ENCODE results near the gene PPM1A.

PPM1A gene

DNA sequence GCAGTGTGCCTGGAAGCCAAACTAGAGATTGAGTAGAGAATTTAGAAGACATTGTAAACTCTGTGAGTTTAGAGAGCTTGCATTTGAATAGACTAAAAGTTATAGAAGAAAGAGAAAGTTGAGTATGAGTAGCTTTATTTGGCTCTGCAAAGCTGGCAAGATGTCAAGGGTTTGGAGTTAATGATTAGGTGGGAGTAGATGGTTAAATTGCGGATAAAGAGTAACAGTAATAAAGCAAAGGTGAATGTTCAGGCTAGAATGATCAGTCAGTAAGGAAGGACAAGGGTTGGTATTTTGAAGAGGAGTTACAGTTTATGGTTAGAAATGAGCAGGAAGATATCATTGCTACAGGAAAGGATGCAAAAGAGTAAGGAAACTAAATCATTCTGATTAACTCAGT is 5.2 kb downstream of the PPM1A start:
- Histone ChIP-seq H2BK5ac (ENCODE audit: low read length) (no peak overlapping the region), H3K27me3 (ENCODE audit: insufficient read depth, low read length, poor library complexity) (no peaks in the 10 kb centered on the region), H3K23ac (ENCODE audit: low read length) (no peak overlapping the region), H2AK5ac (ENCODE audit: low read length) (no peak overlapping the region), H3K18ac (ENCODE audit: low read length) (no peak overlapping the region), H3K56ac (ENCODE audit: low read length) (no peak overlapping the region), H3K4ac (ENCODE audit: low read depth, low read length) (no peak overlapping the region), H3K27ac (ENCODE audit: low read depth, low read length) (no peak overlapping the region), H3K9ac (ENCODE audit: low read length) (no peak overlapping the region), H4K5ac (ENCODE audit: low read length) (no peak overlapping the region), H2BK15ac (replicated peaks; ENCODE audit: low read depth) (no peak overlapping the region), H3K4me2 (ENCODE audit: low read length) (no peak overlapping the region), H3K4me3 (ENCODE audit: low read length) (no peak overlapping the region), H4K8ac (ENCODE audit: low read depth, low read length) (no peak overlapping the region), H3K4me1 (ENCODE audit: control insufficient read depth, low read depth, low read length) (peaks cover 2% of the 10 kb centered on the region), H3K36me3 (ENCODE audit: control insufficient read depth, insufficient read depth, low read length) (no peaks in the 10 kb centered on the region), H2BK120ac (ENCODE audit: low read depth, low read length) (no peak overlapping the region), H3K79me1 (ENCODE audit: low read length) (peaks cover 7% of the 10 kb centered on the region), H3K79me2 (ENCODE audit: control insufficient read depth, insufficient read depth, low read length) (peaks cover 46% of the 10 kb centered on the region)
- 100% methylated on average over 1 of the region's 1 CpG for WGBS (ENCODE audit: extremely low coverage, insufficient coverage, low lambda C conversion rate)
- DNase-seq, result no peak

DNA sequence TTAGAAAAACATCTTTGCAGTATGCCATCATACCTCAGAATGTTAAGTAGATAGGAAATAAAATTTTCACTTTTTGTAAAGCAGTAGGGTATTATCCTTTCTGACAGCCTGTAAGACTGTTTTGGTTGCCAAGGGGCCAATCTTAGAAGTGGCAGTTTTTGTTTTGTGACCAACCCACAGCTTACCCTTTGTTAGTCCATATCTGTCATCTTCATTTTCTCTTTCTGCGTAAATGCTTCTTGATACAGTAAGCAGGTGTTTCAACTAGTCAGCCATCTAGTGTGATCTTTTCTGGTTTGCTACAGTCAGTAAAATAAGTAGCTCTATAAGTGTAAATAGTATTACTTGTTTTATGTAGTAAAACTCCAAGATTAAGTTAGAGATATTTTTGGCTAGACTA is 8.8 kb downstream of the PPM1A start:
- no peak for DNase-seq

DNA sequence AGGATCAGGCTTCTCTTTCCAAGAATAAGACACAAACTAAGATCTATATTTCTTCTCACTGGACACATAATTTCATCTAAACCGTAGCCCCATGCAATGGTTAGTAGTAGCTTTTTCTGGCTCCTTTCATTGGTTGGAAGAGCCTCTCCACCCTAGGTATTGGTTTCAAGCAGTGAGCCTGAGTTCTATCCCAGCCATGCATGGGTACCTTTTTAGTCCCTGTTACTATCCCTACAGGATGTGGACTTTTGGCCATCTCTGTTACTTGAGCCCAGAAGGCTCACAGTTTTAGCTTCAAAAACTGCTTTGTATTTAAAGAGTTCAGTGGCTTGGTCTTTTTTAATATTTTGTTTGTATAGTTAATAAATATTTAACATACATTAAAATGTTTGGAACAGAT is 16.1 kb downstream of the PPM1A start:
- no peak overlapping the region for H2BK5ac ChIP-seq (ENCODE audit: low read length)
- no CpG with 5 or more reads among the region's 1 CpG for WGBS (ENCODE audit: extremely low coverage, insufficient coverage, low lambda C conversion rate)
- H3K4ac ChIP-seq (ENCODE audit: low read depth, low read length), result no peak overlapping the region
- H4K8ac ChIP-seq (ENCODE audit: low read depth, low read length), result no peak overlapping the region
- H2BK15ac ChIP-seq (replicated peaks; ENCODE audit: low read depth), result no peak overlapping the region
- H3K9ac ChIP-seq (ENCODE audit: low read length), result no peak overlapping the region
- no peaks in the 10 kb centered on the region for H3K27me3 ChIP-seq (ENCODE audit: insufficient read depth, low read length, poor library complexity)
- H3K4me3 ChIP-seq (ENCODE audit: low read length), result no peak overlapping the region
- H3K27ac ChIP-seq (ENCODE audit: low read depth, low read length), result no peak overlapping the region
- no peak overlapping the region for H4K5ac ChIP-seq (ENCODE audit: low read length)
- no peaks in the 10 kb centered on the region for H3K79me1 ChIP-seq (ENCODE audit: low read length)
- H3K4me1 ChIP-seq (ENCODE audit: control insufficient read depth, low read depth, low read length), result peaks cover 2% of the 10 kb centered on the region
- H2BK120ac ChIP-seq (ENCODE audit: low read depth, low read length), result no peak overlapping the region
- no peak for DNase-seq
- no peak overlapping the region for H3K56ac ChIP-seq (ENCODE audit: low read length)
- no peak overlapping the region for H3K23ac ChIP-seq (ENCODE audit: low read length)
- peaks cover 13% of the 10 kb centered on the region for H3K79me2 ChIP-seq (ENCODE audit: control insufficient read depth, insufficient read depth, low read length)
- no peak overlapping the region for H3K18ac ChIP-seq (ENCODE audit: low read length)
- H3K4me2 ChIP-seq (ENCODE audit: low read length), result no peak overlapping the region
- H2AK5ac ChIP-seq (ENCODE audit: low read length), result no peak overlapping the region
- H3K36me3 ChIP-seq (ENCODE audit: control insufficient read depth, insufficient read depth, low read length), result no peaks in the 10 kb centered on the region

More for the DNA sequence above, 8.8 kb downstream of the PPM1A start:
- no peak overlapping the region for H3K4ac ChIP-seq (ENCODE audit: low read depth, low read length)
- H2BK15ac ChIP-seq (replicated peaks; ENCODE audit: low read depth), result no peak overlapping the region
- H2BK120ac ChIP-seq (ENCODE audit: low read depth, low read length), result no peak overlapping the region
- peaks cover 33% of the 10 kb centered on the region for H3K79me2 ChIP-seq (ENCODE audit: control insufficient read depth, insufficient read depth, low read length)
- H3K79me1 ChIP-seq (ENCODE audit: low read length), result peaks cover 7% of the 10 kb centered on the region
- H2AK5ac ChIP-seq (ENCODE audit: low read length), result no peak overlapping the region
- H2BK5ac ChIP-seq (ENCODE audit: low read length), result no peak overlapping the region
- no peaks in the 10 kb centered on the region for H3K27me3 ChIP-seq (ENCODE audit: insufficient read depth, low read length, poor library complexity)
- no peak overlapping the region for H3K56ac ChIP-seq (ENCODE audit: low read length)
- no peak overlapping the region for H3K23ac ChIP-seq (ENCODE audit: low read length)
- no peak overlapping the region for H3K27ac ChIP-seq (ENCODE audit: low read depth, low read length)
- no peaks in the 10 kb centered on the region for H3K36me3 ChIP-seq (ENCODE audit: control insufficient read depth, insufficient read depth, low read length)
- no peak overlapping the region for H3K4me2 ChIP-seq (ENCODE audit: low read length)
- no peak overlapping the region for H3K18ac ChIP-seq (ENCODE audit: low read length)
- no peak overlapping the region for H4K5ac ChIP-seq (ENCODE audit: low read length)
- no peak overlapping the region for H3K4me3 ChIP-seq (ENCODE audit: low read length)
- no peak overlapping the region for H4K8ac ChIP-seq (ENCODE audit: low read depth, low read length)
- no CpG with 5 or more reads among the region's 1 CpG for WGBS (ENCODE audit: extremely low coverage, insufficient coverage, low lambda C conversion rate)
- no peak overlapping the region for H3K9ac ChIP-seq (ENCODE audit: low read length)
- peaks cover 2% of the 10 kb centered on the region for H3K4me1 ChIP-seq (ENCODE audit: control insufficient read depth, low read depth, low read length)

DNA sequence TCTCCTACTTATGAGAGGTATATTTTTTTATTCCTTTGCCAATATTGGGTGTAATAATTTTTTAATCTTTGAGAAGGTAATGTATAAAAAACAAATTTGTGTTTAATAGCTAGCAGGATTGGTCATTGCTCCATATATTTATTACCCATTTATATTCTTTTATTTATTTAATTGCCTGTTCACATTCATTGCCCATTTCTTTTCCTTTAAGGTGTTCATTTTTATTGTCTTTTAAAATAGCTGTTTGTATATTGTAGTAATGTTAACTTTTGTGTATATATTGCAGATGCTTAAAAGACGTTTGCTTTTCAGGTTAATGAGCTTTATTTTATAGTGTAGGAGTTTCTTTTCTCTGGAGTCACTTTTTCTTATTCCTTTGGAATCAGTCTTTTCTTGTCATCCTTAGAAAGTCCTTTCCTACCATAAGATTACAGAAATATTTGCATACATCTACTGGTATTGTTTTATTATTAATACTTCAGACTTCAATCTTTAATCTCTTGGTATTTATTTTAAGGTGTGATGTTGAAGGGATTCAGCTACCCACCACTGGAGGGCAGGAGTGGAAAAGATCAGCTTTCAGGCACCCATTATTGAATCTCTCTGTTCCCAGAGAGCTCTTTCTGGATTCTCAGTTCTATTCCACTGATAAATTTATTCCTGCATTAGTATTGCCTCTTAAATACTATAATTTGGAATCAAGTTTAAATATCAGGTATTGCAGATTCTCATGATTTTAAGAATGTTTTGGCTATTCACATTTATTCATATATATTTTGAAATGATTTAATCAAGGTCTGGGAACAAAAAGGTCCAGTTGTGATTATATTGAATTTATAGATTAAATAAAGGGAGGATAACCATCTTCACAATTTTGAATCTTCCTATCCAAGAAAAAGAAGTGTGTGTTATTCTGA is 17.3 kb downstream of the PPM1A start:
- Histone ChIP-seq H3K23ac (ENCODE audit: low read length) (no peak overlapping the region), H4K8ac (ENCODE audit: low read depth, low read length) (no peak overlapping the region), H3K9ac (ENCODE audit: low read length) (no peak overlapping the region), H3K79me2 (ENCODE audit: control insufficient read depth, insufficient read depth, low read length) (peaks cover 16% of the 10 kb centered on the region), H3K4me1 (ENCODE audit: control insufficient read depth, low read depth, low read length) (peaks cover under 1% of the 10 kb centered on the region), H3K18ac (ENCODE audit: low read length) (no peak overlapping the region), H3K4ac (ENCODE audit: low read depth, low read length) (no peak overlapping the region), H2BK5ac (ENCODE audit: low read length) (no peak overlapping the region), H2AK5ac (ENCODE audit: low read length) (no peak overlapping the region), H3K56ac (ENCODE audit: low read length) (no peak overlapping the region), H4K5ac (ENCODE audit: low read length) (no peak overlapping the region), H3K4me3 (ENCODE audit: low read length) (no peak overlapping the region), H3K36me3 (ENCODE audit: control insufficient read depth, insufficient read depth, low read length) (no peaks in the 10 kb centered on the region), H2BK120ac (ENCODE audit: low read depth, low read length) (no peak overlapping the region), H3K27me3 (ENCODE audit: insufficient read depth, low read length, poor library complexity) (no peaks in the 10 kb centered on the region), H2BK15ac (replicated peaks; ENCODE audit: low read depth) (no peak overlapping the region), H3K79me1 (ENCODE audit: low read length) (no peaks in the 10 kb centered on the region), H3K27ac (ENCODE audit: low read depth, low read length) (no peak overlapping the region), H3K4me2 (ENCODE audit: low read length) (no peak overlapping the region)
- no CpG with 5 or more reads among the region's 1 CpG for WGBS (ENCODE audit: extremely low coverage, insufficient coverage, low lambda C conversion rate)
- DNase-seq, result peak; percentile 60

DNA sequence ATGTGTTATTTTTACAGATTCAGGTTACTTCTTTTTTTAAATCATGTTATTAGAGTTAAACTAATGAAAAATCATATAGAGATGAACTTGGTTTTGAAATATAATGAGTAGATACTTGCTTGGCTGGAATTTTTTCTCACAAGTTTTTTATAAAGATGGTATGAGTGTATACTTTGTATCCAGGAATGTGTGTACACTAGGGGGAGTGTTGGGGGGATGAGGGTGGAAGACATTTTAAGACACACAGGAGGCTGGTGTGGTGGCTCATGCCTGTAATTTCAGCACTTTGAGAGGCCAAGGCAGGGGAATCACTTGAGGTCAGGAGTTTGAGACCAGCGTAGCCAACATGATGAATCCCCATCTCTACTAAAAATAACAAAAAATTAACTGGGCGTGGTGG is 23.2 kb downstream of the PPM1A start:
- H2AK5ac ChIP-seq (ENCODE audit: low read length), result no peak overlapping the region
- H3K4ac ChIP-seq (ENCODE audit: low read depth, low read length), result no peak overlapping the region
- no peak overlapping the region for H4K8ac ChIP-seq (ENCODE audit: low read depth, low read length)
- no peak for DNase-seq
- H3K79me2 ChIP-seq (ENCODE audit: control insufficient read depth, insufficient read depth, low read length), result peaks cover 19% of the 10 kb centered on the region
- H2BK15ac ChIP-seq (replicated peaks; ENCODE audit: low read depth), result no peak overlapping the region
- H3K18ac ChIP-seq (ENCODE audit: low read length), result no peak overlapping the region
- H4K5ac ChIP-seq (ENCODE audit: low read length), result no peak overlapping the region
- no peak overlapping the region for H3K4me3 ChIP-seq (ENCODE audit: low read length)
- no peak overlapping the region for H2BK5ac ChIP-seq (ENCODE audit: low read length)
- no peak overlapping the region for H2BK120ac ChIP-seq (ENCODE audit: low read depth, low read length)
- whole genome bisulfite sequencing (ENCODE audit: extremely low coverage, insufficient coverage, low lambda C conversion rate), result no CpG with 5 or more reads among the region's 2 CpGs
- no peak overlapping the region for H3K23ac ChIP-seq (ENCODE audit: low read length)
- no peak overlapping the region for H3K9ac ChIP-seq (ENCODE audit: low read length)
- no peak overlapping the region for H3K27ac ChIP-seq (ENCODE audit: low read depth, low read length)
- H3K27me3 ChIP-seq (ENCODE audit: insufficient read depth, low read length, poor library complexity), result no peaks in the 10 kb centered on the region
- H3K4me1 ChIP-seq (ENCODE audit: control insufficient read depth, low read depth, low read length), result peaks cover 7% of the 10 kb centered on the region
- H3K56ac ChIP-seq (ENCODE audit: low read length), result no peak overlapping the region
- H3K4me2 ChIP-seq (ENCODE audit: low read length), result no peak overlapping the region
- H3K79me1 ChIP-seq (ENCODE audit: low read length), result peaks cover 6% of the 10 kb centered on the region
- no peaks in the 10 kb centered on the region for H3K36me3 ChIP-seq (ENCODE audit: control insufficient read depth, insufficient read depth, low read length)

Measured in mesendoderm (in vitro differentiated cells).